GM20431 (cell line): Measurements from ENCODE around the gene DPEP1.
"Not testable (repeated sequence)": the region's sequence is repeated elsewhere in the genome, so short reads cannot be mapped to it uniquely, and the experiment has no call there.

Source experiments
- in situ Hi-C: fragments of 300-500 bp; cut with MseI, MboI; formaldehyde crosslinking; loops from one replicate; pipeline ENCODE4 v1.15.0; 2020; ENCODE audit warnings: low sequenced_read_pairs; ENCODE audit not compliant: unreplicated experiment

DPEP1 gene

DNA sequence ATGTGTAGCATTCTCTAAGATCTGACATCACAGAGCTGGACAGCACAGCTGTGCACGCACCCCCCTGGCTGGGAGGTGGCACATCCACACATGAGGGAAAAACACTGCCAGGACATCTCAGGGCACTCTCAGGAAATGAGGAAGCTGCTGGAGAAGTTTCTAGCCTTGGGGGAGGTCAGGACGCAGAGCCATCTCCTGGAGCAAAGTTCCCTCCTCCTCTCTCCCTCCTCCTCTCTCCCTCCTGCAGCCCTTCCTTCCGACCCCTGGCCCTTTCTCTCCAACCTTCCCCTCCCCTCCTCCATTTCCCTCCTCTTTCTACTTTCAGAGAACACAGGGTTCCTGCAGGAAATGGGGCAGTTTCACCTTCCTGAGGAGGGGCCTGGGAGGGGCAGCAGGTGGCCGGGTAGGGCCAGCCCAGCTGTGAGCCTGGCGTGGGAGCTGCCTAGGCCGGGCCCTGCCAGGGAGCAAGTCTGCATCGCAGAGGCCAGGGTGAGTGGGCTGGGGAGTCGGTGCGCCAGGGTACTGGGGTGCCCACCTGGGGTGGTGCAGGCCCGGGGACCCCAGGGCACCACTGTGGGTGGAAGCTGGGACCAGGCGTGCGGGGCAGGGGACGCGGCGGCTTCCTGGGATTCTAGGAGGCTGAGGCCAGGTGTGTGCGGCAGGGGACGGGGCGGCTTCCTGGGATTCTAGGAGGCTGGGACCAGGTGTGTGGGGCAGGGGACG, at the start of gene DPEP1:
DPEP1 (plus strand) TSS at position 412 of the 723 bp plus-strand sequence. CDS start 16,769 bp downstream, outside the sequence.
- in situ Hi-C loops: no loop called here

DNA sequence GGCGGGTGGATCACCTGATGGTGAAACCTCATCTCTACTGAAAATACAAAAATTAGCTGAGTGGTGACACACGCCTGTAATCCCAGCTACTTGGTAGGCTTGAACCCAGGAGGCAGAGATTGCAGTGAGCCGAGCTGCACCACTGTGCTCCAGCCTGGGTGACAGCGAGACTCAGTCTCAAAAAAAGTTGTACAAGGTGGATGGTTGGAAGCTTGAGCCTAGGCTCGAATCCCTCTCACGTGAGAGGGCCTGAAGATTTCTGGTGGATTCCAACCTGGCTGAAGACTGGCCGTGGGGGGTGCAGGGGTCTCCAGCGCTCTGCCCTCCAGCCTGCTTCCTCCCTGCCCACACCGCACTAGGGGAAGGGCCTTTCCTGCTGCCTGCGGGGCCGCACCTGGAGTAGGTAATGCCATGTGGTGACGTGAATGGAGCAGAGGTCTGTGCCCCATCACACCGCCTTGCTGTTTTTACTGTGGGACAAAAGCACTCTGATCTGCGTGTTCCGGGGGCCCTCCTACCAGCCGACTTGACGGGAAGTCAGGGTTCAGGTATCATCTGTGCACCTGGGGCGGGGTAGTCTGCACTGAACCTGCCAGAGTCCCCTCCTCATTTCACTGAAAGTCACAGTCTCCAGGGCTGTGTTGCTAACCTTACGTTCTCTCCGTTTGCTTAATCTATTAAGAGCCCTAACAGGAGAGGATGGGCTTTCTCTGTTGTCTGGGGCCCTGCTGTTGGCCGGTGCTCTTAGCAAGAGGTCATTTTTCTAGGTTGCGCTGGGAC, 48.8 kb upstream of the DPEP1 start:
- in situ Hi-C loops: no loop called here

DNA sequence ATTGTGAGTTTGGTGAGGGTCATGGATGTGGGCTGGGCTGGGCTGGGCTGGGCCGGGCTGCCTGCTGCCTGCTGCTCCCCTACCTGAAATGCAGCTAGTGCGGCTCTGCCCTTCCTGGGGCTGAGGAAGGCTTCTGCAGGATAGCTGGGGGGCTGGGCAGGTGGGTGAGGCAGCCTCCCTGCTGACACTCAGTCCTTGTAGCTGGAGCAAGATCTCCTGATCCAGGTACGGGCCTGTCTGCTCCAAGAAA, 48.3 kb upstream of the DPEP1 start:
- in situ Hi-C loops: no loop called here

DNA sequence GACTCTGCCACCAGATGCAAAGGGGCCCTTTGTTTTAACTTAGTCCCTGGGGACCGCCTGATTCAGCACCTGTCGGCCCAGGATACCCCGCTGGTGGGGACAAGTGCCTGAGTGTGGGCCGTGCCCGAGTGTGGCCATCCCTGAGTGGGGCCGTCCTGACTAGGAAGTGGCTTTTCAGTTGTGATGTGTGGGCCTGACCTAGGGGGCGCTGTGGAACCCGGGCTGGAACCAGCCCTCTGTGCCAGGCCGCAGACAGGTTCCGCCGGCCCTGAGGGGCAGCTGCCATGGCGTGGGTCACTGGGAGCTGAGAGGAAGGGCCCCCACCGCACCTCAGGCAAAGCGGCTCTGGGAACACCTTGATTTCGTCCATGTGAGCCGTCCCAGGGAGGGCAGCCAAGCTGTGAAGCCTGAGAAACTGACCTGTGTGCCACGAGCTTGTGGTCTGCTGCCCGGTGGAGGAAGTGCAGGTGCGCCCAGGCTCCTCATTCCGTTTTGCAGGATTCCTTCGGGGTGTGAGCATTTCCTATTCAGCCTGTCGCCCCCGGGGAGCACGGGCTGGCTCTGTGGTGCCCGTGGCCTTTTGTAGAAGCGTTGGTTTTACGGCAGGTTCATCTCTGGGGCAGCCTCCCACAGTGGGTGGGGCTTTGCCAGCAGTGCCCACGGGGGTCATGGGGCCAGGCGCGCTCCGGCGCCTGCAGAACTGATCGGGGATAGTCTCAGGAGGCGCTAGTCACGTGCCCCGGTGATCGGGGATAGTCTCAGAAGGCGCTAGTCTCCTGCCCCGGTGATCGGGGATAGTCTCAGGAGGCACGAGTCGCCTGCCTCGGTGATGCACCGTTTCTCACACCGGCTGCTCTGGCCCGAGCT, 47.7 kb upstream of the DPEP1 start:
- in situ Hi-C loops: no loop called here

DNA sequence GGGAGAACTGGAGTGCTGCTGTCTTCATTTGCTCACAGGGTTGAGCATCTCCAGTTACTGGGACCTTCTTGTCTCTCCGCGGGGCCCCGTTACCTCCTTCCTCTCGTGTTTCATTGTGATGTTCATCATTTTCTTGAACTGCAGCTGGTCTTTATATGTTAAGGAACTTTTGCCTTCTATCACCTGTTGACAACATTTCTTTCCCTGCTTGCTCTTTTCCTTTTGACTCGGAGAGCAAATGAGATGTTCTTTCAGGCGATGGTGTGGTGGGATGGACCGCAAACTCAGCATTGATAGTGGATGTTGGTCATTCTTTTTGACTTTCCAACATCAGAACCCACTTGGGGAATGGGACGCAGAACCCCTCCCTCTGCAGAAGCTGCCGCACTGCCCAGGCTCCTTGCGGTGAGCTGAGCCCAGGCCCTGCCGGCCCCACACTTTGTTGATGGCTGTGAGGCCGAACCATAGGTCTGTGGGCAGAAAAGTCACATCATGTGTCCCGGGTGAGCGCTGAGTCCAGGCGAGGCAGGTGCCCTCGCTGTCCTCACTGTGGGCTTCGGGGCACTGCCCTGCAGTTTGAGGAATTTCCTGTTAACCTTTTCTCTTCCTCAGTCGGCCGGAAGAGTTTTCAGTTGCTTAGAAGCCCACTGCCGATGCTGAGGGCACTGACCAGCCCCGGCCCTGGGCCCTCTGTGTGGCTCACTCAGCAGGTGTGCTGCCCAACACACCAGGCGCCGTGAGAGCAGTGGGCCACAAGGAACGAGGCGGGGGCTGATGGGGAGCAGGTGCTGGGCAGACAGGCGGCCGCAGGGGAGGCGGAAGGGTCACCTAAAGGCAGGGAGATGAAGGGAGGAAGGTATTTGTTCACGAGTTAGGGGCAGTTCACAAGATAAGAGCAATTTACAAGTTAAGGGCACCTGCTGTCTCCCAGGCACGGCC, 45.5 kb upstream of the DPEP1 start:
- in situ Hi-C loops: no loop called here

DNA sequence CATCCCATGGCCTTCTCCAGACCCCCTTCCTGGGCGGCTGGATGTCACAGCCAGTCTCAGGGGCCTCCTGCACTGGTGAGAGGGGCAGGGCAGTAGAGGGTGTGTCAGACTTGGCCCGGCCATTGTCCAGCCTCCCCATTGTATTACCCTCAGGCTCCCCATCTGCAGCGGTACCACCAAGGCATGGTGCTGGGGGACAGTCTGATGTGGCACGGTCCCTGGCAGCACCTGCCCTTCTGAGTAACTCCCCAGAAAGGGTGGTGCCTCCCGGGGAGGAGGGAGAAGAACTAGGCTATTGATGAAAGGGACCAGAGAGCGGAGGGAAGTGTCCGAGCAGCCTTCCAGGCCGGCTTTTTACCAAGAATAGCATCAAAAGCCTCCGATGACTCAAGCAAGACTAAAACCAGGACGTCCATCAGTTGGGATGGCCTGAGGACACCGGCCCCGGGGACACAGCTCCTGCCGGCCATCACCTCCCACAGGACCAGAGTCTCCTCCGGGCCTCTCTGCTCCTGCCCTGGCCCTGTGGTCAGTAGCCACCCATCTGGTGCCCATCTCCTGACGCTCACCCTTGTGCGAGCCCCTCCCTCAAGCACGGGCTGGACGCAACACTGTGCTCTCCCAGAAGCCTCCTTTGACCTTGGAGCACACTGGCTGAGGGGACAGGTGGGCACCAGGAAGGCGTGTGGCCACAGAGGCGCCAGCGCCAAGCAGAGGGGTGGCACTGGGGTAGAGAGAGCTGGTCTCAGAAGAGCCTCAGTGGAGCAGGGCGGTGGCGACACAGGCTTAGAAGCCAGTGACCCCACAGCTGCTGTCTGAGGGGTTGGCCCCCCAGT, 43.7 kb upstream of the DPEP1 start:
- in situ Hi-C loops: no loop called here

DNA sequence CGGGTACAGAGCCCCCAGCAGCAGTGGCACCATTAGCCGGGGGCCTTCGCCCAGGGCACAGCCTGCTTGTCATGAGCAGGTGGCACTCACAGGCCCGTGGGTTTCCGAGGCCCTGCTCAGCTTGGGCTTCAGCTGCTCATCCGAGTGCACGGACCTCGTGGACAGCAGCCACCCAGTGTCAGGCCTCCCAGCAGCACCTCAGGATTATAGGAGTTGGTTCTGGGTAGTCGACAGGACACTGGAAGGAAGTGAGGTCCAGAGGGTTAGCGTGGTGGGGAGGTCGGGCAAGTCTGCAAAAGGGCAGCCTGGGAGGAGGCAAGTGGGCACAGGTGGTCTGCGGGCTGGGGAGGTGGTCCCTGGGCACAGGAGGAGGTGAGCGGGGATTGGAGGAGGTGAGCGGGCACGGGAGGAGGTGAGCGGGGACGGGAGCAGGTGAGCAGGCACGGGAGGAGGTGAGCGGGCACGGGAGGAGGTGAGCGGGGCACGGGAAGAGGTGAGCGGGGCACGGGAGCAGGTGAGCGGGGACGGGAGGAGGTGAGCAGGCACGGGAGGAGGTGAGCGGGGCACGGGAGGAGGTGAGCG, 43.0 kb upstream of the DPEP1 start:
- in situ Hi-C loops: no loop called here

DNA sequence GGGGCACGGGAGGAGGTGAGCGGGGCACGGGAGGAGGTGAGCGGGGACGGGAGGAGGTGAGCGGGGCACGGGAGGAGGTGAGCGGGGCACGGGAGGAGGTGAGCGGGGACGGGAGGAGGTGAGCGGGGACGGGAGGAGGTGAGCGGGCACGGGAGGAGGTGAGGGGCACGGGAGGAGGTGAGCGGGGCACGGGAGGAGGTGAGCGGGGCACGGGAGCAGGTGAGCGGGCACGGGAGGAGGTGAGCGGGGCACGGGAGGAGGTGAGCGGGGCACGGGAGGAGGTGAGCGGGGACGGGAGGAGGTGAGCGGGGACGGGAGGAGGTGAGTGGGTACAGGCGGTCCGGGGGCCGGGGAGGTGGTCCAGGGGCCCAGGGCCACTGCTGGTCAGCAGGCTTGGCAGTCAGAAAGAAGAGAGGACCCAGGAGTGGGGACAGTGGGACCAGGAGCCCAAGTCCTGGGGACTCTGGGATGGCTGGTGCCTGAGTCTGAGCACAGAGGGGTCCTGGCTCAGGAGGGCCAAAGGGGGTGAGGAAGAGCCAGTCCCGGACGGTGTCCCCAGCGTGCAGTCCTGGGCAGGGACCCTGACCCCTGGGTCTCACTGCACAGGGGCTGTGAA, 42.4 kb upstream of the DPEP1 start:
- in situ Hi-C loops: not testable (repeated sequence)

DNA sequence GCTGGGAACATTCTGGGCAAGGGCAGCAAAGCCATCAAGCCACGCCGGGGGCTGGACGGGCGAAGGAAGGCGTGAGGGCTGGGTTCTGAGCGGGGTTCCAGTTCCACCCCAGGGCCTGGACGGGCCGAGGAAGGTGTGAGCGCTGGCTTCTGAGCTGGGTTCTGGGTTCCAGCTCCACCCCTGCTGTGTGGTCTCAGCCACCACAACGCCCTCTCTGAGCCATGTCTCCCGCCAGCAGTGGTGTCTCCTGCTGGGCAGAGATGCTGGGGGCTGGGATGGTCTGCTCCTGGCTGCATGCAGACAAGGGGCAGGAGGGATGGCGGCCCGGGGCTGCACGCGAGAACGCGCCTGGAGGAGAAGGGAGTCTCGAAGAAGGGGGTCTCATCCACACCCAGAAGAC, 41.8 kb upstream of the DPEP1 start:
- in situ Hi-C loops: no loop called here

DNA sequence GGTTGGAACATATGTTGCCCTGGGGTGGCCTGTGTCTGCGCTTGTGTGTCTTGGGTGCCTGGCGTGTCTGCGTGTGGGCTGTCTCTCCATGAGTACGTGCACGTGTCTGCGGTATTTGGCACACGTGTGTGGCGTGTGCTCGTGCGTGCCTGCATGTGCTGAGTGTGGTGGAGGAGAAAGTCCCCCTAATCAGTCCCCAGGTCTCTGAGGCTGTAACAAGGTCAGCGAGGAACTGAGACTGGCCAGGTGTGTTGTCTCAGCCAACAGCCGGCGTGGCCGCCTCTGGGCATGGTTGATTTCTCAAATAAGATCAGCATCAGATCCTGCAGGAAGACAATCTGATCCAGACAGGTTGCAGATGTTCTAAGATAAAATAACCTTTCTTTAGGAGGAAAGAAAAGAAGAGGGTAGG, 41.4 kb upstream of the DPEP1 start:
- in situ Hi-C loops: no loop called here

DNA sequence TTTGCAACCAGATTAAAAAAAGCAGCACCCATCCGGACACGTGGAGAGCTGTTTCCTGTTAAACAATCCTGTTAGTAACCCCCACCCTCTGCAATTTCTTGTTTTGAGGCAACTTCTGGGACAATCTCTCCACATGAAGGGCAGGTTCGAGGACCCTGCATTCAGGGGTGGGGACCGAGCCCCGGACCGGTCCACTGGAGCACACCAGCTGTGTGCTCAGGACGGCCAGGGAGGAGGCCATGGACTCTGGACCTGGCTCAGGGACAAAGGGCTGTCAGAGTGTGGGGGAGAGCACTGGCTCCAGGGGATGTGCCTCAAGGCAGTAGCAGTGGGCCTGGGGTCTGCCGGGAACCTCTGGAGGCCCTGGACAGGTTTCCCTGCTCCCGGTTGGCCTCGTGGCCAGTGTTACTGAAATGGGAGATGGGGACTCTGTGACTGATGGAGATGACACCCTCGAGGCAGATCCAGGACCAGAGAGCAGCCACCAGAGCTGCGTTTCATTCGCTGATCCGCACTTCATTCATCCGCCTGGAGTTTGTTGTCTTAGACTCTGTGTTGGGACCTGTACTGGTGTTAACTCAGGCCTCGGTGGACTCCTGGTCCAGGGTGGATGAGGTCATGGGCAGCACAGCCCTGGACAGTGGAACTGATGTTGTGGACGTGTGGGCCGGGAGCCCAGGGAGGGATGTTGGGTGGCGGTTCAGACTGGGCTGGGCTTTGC, 40.8 kb upstream of the DPEP1 start:
- in situ Hi-C loops: no loop called here

DNA sequence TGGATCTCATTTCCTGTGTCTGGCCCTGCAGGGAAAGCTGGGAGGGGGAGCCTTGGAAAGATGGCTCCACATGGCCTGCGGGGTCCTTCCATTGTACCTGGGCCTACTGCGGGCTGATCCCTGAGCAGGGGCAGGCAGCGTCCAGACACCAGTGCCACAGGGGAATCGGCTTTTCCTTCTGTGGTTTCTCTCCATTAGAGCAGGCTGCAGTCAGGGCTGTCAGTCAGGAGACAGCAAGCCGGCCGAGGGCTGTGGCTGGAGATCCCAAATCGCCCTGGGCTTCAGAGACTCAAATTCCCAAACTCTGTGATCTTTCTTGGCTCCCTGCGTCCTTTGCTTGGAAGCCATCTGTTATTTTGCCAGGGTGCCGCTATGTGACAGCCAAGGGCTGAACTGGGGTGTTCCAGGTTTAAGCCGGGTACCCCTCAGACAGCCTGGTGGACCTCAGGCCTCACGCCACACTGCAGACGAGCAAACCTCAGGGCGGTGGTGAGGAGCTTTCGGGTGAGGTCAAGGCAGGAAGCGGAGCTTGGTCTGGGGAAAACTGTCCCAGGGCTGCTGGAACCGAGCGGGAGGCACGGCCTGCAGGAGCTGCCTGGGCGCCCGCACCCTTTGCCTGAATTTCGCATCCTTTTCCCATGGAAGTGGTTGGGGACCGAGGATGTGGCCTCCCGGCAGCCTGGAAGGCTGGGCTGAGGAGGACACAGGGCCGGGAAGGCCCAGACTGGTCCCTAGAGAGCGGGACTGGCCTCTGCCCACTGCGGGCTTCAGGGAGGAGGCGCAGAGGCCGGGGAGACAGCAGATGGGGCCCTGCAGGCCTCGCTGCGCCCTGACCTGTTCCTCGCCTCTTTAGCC, 39.4 kb upstream of the DPEP1 start:
- in situ Hi-C loops: no loop called here

DNA sequence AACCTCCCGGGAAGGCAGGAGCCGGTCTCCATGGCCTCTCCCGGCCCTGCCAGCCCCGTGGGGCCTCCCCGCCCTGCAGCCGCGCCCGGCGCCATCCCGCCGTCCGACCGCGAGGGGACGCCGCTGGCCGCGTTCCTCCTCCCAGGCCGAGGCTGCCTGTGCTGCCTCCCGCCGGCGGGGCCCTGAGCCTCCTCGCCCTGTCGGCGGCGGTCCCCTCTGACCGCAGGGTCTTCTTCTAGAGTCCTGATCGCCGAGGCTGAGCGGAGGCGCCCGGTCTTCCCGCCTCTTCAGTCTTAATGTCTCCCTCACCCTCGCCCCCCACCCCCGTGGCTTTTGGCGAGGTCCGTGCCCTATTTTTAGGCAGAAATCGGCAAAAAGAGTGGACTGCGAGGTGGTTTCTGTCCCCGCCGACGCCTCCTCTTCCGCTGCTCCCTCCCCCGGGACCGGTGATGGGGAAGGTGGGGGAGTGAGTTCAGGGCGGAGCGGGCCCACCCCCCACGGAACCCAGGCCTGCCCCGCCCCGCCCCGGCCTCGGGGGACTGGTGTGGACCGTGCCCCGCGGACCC, 38.7 kb upstream of the DPEP1 start:
- in situ Hi-C loops: no loop called here

DNA sequence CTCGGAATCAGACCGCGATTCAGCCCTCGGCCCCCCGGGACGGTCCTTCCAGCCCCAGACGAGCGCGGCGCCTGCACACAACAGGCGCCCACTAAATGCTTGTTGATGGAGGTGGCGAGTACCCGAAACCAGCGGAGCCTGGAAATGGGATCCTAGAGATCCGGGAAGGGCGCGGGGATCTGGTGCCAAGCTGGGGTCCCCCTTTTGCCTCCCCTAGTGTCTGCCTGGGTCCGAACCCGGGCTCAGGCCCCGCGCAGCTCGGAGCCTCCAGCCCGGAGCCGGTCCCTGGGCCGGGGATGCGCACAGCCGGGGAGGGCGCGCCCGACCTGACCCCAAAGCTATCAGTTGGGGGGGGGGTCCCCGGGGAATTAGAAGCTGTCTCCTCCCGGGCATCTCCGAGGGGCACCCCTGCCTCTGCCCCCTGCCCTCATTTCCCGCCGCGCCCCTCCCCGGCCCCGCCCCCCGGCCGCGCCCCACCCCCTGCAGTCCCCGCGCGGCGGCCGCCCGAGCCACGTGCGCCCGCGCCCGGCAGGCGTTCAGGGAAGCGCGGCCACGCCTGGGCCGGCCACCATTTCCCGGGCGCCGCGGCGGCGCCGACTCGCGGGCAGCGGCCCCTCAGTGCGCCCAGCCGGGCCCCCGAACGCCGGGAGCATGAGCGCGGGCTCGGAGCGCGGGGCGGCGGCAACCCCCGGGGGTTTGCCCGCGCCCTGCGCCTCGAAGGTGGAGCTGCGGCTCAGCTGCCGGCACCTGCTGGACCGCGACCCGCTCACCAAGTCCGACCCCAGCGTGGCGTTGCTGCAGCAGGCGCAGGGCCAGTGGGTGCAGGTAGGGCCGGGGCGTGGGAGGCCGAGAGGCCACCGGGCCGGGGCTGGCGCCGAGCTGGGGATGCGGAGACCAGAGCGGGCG, 37.9 kb upstream of the DPEP1 start, which contains the start of gene CPNE7:
CPNE7 (plus strand) TSS at position 512 of the 906 bp plus-strand sequence; CDS start at position 652, 140 bp downstream.
- in situ Hi-C loops: no loop called here
